GM18951 (cell line): ENCODE results near the gene TC2N.
"Not testable (repeated sequence)": the region's sequence is repeated elsewhere in the genome, so short reads cannot be mapped to it uniquely, and the experiment has no call there.

Source experiments
- POLR2A ChIP-seq: IDR thresholded peaks from 4 replicates; pipeline ENCODE4 v1.6.1; 2011; ENCODE audit warnings: mild to moderate bottlenecking; ENCODE audit not compliant: insufficient read length, insufficient read depth; ENCODE audit errors: extremely low read depth
- in situ Hi-C: fragments of 300-500 bp; cut with MboI; formaldehyde crosslinking; loops from one replicate; pipeline ENCODE4 v1.12.0; 2022; ENCODE audit warnings: low sequenced_read_pairs, mixed read lengths, inconsistent platforms; ENCODE audit not compliant: unreplicated experiment

TC2N gene

DNA sequence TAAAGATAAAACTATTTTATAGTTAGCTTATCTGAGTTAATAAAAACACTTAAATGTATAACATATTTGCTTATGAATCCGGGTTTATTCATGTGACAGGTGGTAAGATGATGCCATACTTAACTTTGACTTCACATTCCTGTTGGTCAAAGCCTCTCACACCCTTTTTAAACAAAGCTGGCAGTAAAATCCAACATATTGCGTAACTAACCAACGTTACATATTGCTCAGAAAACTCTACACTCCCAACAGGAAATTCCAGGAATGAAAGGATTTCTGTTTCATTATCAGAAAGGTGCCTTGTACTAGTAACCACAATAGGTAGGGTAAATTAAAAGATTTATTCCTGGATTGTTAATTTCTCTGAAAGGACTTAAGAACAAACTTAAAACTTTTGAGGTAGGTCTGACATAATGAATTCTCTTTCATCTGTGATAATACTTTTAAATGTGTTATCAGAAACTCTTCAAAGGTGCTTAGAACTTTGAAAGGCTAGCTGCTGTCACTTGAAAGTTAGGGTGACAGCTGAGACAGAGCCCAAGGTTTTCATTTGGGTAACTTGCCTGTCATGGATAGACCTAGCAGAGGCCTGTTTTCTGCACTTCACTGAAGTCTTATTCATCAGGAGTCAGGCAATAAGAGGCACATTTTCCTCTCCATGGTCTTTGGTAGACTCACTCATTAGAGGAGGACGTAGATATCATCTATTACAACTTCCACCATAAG is 111.6 kb downstream of the TC2N start:
- no peak for TF ChIP-seq POLR2A
- in situ Hi-C loops: no loop called here

DNA sequence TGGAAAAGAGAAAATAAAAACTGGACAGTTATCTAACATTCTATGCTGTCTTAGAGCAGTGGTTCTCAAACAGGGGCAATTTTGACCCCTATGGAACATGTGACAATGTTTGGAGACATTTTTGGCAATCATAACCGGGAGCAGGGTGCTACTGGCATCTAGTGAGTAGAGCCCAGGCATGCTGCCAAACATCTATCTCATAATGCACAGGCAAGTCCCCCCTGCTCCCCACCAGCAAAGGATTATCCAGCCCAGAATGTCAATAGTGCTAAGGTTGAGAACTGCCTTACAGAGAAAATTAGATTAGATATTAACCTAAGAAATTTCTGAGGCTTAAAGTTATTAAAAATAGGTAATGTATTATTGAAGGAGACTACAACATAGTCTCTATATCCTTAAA is 112.5 kb downstream of the TC2N start:
- no peak for TF ChIP-seq POLR2A
- in situ Hi-C loops: no loop called here

DNA sequence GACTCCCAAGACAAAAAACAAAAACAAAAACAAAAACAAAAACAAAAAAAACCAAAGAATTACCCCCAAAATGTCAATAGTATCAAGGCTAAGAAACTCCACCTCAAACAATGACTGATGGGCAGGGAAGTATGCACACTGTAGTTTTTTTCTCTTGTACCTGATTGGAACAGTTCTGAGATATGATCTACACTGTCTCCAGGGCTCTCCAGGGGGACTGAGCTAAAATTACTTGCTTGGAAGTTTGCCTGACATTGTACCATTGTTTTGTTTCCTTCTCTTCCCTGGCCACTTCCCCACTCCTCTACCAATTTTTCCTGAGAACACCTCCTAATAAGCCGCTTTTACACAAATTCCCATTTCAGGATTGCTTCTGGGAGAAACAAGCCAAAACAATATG is 113.2 kb downstream of the TC2N start:
- in situ Hi-C loops: no loop called here
- TF ChIP-seq POLR2A: no peak

DNA sequence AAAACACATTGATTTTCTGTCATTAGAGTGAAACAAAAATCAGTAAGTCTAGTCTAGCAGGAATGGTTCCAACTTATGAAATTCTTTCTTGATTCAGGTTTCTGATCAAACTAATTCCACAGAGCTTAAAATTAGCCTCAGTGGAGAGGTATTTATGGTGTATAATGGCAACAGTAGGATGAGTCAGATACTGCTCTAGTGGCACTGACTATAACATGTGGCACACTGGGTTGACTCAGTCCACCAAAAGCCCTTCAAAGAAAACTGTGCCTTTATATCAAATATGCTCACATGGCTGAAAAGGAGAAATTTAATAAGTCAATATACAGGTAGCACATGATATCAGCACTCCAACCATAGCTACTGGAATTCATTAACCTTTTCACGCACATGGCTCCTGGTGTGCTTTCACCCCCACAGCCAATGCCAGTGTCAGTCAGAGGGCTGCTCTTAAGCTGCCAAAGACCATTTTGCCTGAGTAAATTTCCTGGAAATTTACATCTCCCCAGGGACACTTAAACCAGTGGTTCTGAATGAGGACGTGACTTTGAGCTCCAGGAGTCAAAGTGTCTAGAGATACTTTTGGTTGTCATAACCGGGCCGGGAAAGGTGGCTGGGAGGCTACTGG is 113.7 kb downstream of the TC2N start:
- in situ Hi-C loops: no loop called here
- TF ChIP-seq POLR2A: no peak

DNA sequence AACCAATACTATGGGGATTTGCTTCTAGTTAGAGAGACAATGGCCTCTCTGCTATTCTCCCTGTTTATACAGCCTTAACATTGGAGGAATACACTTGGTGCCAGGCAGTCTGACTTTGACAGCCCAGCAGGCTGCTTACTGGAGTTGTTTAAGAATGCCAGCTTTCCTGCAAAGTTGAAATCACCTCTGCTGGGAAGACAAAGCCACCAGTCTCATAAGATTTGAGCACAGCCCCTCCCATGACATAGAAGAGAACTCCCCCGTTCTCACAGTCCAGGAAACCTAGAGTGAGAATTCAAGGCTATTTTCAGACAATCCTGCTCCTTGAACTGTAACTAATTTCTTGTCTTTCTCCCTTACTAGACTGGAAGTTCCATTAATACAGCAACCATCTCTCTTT is 114.4 kb downstream of the TC2N start:
- no peak for TF ChIP-seq POLR2A
- in situ Hi-C loops: no loop called here

DNA sequence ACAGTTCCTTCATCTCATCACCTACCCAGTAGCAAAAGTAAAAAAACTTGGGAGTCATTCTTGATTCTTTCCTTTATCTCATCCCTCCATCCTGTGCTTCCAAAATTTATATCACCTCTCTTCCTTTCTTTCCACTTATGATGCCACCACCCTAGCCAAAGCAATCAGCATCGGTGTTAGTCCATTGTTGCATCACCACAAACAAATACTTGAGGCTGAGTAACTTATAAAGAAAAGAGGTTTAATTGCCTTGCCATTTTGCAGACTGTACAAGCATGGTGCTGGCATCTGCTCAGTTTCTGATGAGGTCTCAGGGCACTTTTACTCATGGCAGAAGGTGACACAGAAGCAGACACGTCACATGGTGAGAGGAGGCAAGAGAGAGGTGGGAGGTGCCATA is 115.6 kb downstream of the TC2N start:
- TF ChIP-seq POLR2A: no peak
- in situ Hi-C loops: no loop called here

DNA sequence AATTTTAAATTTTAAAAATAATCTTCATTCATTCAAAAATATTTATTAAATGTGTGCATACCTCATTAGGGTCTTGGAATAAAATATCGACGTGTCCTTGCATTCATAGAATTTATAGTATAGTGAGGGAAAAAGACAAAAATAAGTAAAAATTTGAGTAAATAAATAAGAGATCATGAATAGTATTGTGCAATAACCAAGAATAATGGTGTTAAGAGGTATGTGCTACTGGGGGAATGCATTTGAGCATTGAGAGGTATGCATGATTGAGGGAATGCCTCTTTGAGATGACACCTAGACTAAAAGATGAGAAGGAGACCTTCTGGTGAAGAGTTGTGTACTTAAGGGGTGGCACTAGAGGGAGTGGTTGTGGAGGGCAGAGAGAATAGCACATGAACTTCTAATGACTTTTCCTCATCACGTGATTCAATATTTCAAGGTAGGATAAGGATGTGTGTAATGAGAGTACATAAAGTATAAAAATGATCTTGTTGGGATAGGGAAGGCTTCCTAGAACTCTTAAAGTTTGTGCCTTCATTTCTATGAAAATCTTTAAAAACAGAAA is 116.6 kb downstream of the TC2N start:
- in situ Hi-C loops: no loop called here
- no peak for TF ChIP-seq POLR2A

DNA sequence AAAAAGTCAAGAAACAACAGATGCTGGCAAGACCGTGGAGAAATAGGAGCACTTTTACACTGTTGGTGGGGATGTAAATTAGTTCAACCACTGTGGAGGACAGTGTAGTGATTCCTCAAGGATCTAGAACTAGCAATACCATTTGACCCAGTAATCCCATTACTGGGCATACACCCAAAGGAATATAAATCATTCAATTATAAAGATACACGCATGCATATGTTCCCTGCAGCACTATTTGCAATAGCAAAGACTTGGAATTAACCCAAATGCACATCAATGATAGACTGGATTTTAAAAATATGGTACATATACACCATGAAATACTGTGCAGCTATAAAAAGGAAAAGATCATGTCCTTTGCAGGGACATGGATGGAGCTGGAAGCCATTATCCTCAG is 117.5 kb downstream of the TC2N start:
- no peak for TF ChIP-seq POLR2A
- in situ Hi-C loops: no loop called here

DNA sequence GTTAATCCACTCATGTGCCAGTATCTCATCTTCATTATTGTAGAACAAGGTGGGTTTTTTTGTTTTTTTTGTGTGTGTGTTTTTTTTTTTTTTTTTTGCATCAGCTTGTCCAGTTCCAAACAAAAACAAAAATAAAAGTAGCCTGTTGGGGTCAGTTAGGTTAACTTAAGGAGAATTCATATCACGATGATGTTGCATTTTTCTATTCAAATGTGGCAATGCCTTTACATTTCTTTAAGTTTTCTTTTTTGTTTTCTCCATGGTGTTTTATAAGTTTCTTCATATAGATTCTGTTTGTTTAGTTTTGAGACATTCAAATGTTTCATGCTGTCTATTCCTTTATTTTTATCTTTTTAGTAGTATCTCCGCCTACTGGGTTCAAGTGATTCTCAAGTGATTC is 119.3 kb downstream of the TC2N start:
- in situ Hi-C loops: no loop called here
- no peak for TF ChIP-seq POLR2A

DNA sequence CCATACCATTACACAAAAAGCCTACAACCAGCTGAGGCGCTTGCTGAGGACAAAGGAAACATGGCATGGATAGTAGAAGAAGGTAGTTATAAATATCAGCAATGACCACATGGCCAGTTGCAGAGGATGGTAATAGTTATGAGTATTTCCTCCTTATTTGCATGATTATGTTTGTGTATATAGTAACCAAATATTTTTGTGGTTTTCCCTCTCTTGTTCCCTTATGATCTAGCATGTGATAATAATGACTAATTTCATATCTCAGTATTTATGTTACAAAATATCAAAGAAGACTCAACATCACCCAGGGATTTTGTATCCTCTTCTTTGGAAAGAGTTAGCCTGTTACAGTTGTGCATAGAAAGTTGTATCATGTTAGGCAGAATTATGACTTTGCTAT is 122.0 kb downstream of the TC2N start:
- in situ Hi-C loops: no loop called here
- TF ChIP-seq POLR2A: no peak

DNA sequence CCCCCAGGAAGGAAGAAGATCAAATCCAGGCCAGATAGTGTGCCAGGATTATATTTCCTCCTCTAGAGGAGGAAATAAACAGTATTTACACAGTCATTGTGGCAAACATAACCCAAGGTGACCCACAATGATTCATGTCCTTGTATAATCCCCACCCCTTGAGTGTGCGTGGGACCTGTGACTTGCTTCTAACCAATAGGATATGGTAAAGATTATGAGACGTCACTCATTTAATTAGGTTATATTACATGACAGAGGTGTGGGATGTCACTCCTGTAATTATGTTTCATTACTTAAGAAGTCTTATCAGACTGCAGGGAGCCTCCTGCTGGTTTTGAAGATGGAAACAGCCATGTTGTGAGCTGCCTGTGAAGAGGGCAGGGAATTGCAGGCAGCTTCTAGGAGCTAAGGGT is 123.3 kb downstream of the TC2N start:
- in situ Hi-C loops: no loop called here
- no peak for TF ChIP-seq POLR2A

DNA sequence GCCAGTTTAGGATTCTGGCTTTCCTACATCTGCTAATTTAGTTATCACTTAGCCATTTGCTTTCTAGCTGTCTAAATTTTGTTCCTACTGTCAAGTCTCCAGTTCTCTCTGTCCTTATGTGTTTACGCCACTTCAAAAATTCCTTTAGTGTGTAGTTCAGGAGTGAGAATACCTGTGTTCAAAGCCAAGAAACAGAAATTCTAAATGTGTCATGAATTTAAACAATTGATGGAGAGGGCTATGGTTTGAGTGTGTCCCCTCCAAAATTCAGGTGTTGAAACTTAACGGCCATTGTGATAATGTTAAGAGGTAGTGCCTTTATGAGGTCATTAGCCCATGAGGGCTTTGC is 124.1 kb downstream of the TC2N start:
- in situ Hi-C loops: no loop called here
- TF ChIP-seq POLR2A: no peak

DNA sequence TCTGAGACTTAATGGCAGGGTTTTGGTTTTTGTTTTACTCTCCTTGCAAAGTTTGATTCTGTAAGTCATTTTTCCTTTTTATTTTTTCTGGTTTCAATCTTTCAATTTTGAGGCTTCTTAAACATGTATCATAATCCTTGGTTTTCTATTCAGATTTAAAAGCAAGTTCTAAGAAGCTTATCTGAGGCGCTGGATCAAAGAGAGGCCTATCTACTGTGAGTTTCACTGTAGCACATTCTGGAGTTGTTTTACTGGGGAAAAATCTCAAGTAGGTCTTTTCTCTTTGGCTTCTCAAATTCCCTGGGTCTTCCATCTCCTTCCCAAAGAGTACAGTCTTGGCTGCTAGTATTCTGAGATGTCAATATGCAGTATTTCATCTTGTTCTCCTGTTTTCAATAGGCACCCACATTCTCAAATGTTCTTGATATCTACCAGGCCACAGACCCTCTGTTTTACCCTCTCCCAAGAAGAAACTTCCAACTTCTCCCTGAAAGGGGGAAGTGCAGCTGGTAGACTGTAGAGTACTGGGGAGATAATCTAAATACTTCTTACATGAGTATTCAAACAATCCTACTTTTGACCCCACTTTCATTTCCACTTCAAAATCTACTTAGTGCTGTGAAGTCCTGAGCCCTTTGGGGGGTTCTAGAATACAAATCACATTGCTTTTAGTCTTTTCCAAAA is 124.6 kb downstream of the TC2N start:
- in situ Hi-C loops: no loop called here
- TF ChIP-seq POLR2A: no peak

DNA sequence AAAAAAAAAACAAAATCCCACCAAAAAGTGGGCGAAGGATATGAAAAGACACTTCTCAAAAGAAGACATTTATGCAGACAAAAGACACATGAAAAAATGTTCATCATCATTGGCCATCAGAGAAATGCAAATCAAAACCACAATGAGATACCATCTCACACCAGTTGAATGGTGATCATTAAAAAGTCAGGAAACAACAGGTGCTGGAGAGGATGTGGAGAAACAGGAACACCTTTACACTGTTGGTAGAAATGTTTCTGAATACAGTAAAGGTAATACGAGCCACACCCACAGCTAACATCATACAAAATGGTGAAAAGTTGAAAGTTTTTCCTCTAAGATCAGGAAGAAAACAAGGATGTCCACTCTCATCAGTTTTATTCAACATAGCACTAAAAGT is 127.5 kb downstream of the TC2N start:
- in situ Hi-C loops: not testable (repeated sequence)
